HCT116 (cell line): ENCODE results near the gene DIS3L2. TPM values are rescaled to one million over a fixed set of nuclear protein-coding genes. Genes with fewer than 3 reads are reported as not detected.

Experiments
- ATAC-seq: fragments of 200-7000 bp; cut with Tn5 transposase; 2 replicates; pipeline ENCODE4 v1.9.1; 2020; ENCODE audit warnings: mild to moderate bottlenecking, moderate library complexity
- BruUV-seq: library from RNA; stranded (reverse); fragments of 400-500 nt; replicated peaks from 2 replicates; lab custom pipeline; 2021; lab: Mats Ljungman, UMichigan
- CTCF ChIA-PET: fragments of 300-600 bp; sonication (Branson Sonifier 250); formaldehyde crosslinking; loops from one replicate; lab custom pipeline; 2021; ENCODE audit warnings: antibody characterized with exemption; lab: Charles Lee
- POLR2A ChIA-PET: fragments of 300-600, 350-600 bp; sonication (Branson Sonifier 250); formaldehyde crosslinking; loops from one replicate; lab custom pipeline; 2021; ENCODE audit warnings: antibody characterized with exemption; lab: Charles Lee
- RAD21 ChIA-PET, 2 experiments: fragments of 300-600 bp; sonication (Branson Sonifier 250); formaldehyde crosslinking; loops; one replicate each; lab custom pipeline; 2023; ENCODE audit warnings: low total read pairs in 2 of 2; ENCODE audit not compliant: uncharacterized antibody in 2 of 2, unreplicated experiment in 2 of 2, low non-redundant PET in 1 of 2; lab: Charles Lee
- DNase-seq: peaks from one replicate; pipeline ENCODE4 v3.0.0-alpha.2; 2010; ENCODE audit warnings: low read depth, low spot score
- H2AFZ ChIP-seq: fragments of 200-600 bp; shearing (Covaris generic), sonication (generic); 2 replicates; pipeline ENCODE4 v1.6.1; 2017; ENCODE audit warnings: low read depth, mixed run types, mixed read lengths, antibody characterized with exemption, low read length; ENCODE audit not compliant: poor library complexity, severe bottlenecking
- H3K27ac ChIP-seq: 2 replicates; pipeline ENCODE4 v1.5.1; 2012; ENCODE audit warnings: low read depth, low read length
- H3K27me3 ChIP-seq: fragments of 200-600 bp; sonication (generic); 2 replicates; pipeline ENCODE4 v1.6.1; 2016; ENCODE audit warnings: mixed run types, low read length, mixed read lengths; ENCODE audit not compliant: insufficient read depth
- H3K36me3 ChIP-seq, 2 experiments: fragments of 200-500 bp in 1 of 2; fragments of 200-600 bp in 1 of 2; sonication (Bioruptor generic) in 1 of 2; sonication (generic) in 1 of 2; 2 replicates each; pipeline versions ENCODE4 v1.5.1 to v1.6.1; 2014 to 2016; ENCODE audit warnings: low read length in 2 of 2, inconsistent platforms in 1 of 2, mixed read lengths in 1 of 2, mixed run types in 1 of 2; ENCODE audit not compliant: insufficient read depth in 2 of 2, control insufficient read depth in 1 of 2
- H3K4me1 ChIP-seq, 2 experiments: fragments of 200-600 bp in 1 of 2; sonication (generic) in 1 of 2; 2 replicates each; pipeline versions ENCODE4 v1.5.1 to v1.6.1; 2012 to 2017; ENCODE audit warnings: low read length in 2 of 2, inconsistent platforms in 1 of 2, mild to moderate bottlenecking in 1 of 2, mixed read lengths in 1 of 2, mixed run types in 1 of 2, moderate library complexity in 1 of 2; ENCODE audit not compliant: insufficient read depth in 2 of 2, control insufficient read depth in 1 of 2
- H3K4me2 ChIP-seq: fragments of 200-600 bp; sonication (generic); 2 replicates; pipeline ENCODE4 v1.6.1; 2017; ENCODE audit warnings: mixed run types, low read length, mixed read lengths
- H3K4me3 ChIP-seq, 2 experiments: fragments of 200-600 bp in 1 of 2; sonication (generic) in 1 of 2; replicated peaks in 1 of 2; 2 replicates each; pipeline ENCODE4 v1.5.1; 2011 to 2016; ENCODE audit warnings: low read length in 2 of 2, control low read depth in 1 of 2, low read depth in 1 of 2, mild to moderate bottlenecking in 1 of 2, mixed read lengths in 1 of 2, mixed run types in 1 of 2
- H3K79me2 ChIP-seq: fragments of 200-600 bp; sonication (generic); 2 replicates; pipeline ENCODE4 v1.6.1; 2017; ENCODE audit warnings: mild to moderate bottlenecking, mixed run types, low read length, moderate library complexity, mixed read lengths; ENCODE audit not compliant: insufficient read depth
- H3K9ac ChIP-seq: fragments of 200-600 bp; sonication (generic); 2 replicates; pipeline ENCODE4 v1.6.1; 2016; ENCODE audit warnings: low read length, mixed read lengths
- H3K9me2 ChIP-seq: fragments of 200-600 bp; sonication (generic), shearing (Covaris generic); 2 replicates; pipeline ENCODE4 v1.6.1; 2017; ENCODE audit warnings: mixed run types, mild to moderate bottlenecking, moderate library complexity; ENCODE audit not compliant: insufficient read depth
- H3K9me3 ChIP-seq, 2 experiments: fragments of 200-500 bp in 1 of 2; fragments of 200-600 bp in 1 of 2; sonication (Bioruptor generic) in 1 of 2; sonication (generic) in 1 of 2; 2 replicates each; pipeline ENCODE4 v1.6.1; 2014 to 2017; ENCODE audit warnings: low read length in 2 of 2, mixed read lengths in 2 of 2, inconsistent platforms in 1 of 2, low read depth in 1 of 2, mild to moderate bottlenecking in 1 of 2, mixed run types in 1 of 2, moderate library complexity in 1 of 2; ENCODE audit not compliant: control insufficient read depth in 1 of 2, insufficient read depth in 1 of 2
- H4K20me1 ChIP-seq: fragments of 200-600 bp; sonication (generic), shearing (Covaris generic); 2 replicates; pipeline ENCODE4 v1.6.1; 2017; ENCODE audit warnings: mixed run types, mild to moderate bottlenecking, moderate library complexity; ENCODE audit not compliant: insufficient read depth
- ATF3 ChIP-seq: IDR thresholded peaks from 2 replicates; pipeline ENCODE4 v1.6.1; 2012
- CBX3 ChIP-seq: IDR thresholded peaks from 2 replicates; pipeline ENCODE4 v1.6.1; 2012; ENCODE audit warnings: low read depth
- CEBPB ChIP-seq: IDR thresholded peaks from 2 replicates; pipeline ENCODE4 v1.6.1; 2012; ENCODE audit warnings: low read depth
- CTCF ChIP-seq, 3 experiments: fragments of 200-600 bp in 1 of 3; sonication (generic) in 1 of 3; IDR thresholded peaks in 2 of 3; conservative IDR thresholded peaks in 1 of 3; 2 replicates each; pipeline ENCODE4 v1.5.1; 2012 to 2017; ENCODE audit warnings: low read depth in 2 of 3, low read length in 2 of 3, antibody characterized with exemption in 1 of 3, borderline replicate concordance in 1 of 3, control low read depth in 1 of 3, mild to moderate bottlenecking in 1 of 3, mixed read lengths in 1 of 3, mixed run types in 1 of 3, moderate library complexity in 1 of 3; ENCODE audit not compliant: insufficient read depth in 1 of 3
- ELF1 ChIP-seq: IDR thresholded peaks from 2 replicates; pipeline ENCODE4 v1.6.1; 2012; ENCODE audit warnings: low read depth, borderline replicate concordance
- EZH2 ChIP-seq: fragments of 200-600 bp; sonication (generic); IDR thresholded peaks from 2 replicates; pipeline ENCODE4 v1.6.1; 2017; ENCODE audit warnings: antibody characterized with exemption, mixed run types
- EZH2phosphoT487 ChIP-seq: fragments of 200-600 bp; IDR thresholded peaks from 2 replicates; pipeline ENCODE4 v1.6.1; 2018; ENCODE audit warnings: antibody characterized with exemption, borderline replicate concordance
- MAX ChIP-seq: IDR thresholded peaks from 2 replicates; pipeline ENCODE4 v1.6.1; 2012
- POLR2A ChIP-seq: IDR thresholded peaks from 2 replicates; pipeline ENCODE4 v1.7.0; 2011; ENCODE audit warnings: borderline replicate concordance; ENCODE audit not compliant: insufficient read depth, insufficient read length; ENCODE audit errors: extremely low read depth
- POLR2AphosphoS5 ChIP-seq: IDR thresholded peaks from 2 replicates; pipeline ENCODE4 v1.6.1; 2011; ENCODE audit warnings: mild to moderate bottlenecking, low read depth, low read length, moderate library complexity
- RAD21 ChIP-seq: IDR thresholded peaks from 2 replicates; pipeline ENCODE4 v1.6.1; 2012; ENCODE audit warnings: low read depth, mild to moderate bottlenecking
- REST ChIP-seq: IDR thresholded peaks from 2 replicates; pipeline ENCODE4 v1.6.1; 2012; ENCODE audit warnings: low read depth
- SIN3A ChIP-seq: IDR thresholded peaks from 2 replicates; pipeline ENCODE4 v1.6.1; 2012; ENCODE audit warnings: low read depth
- SP1 ChIP-seq: IDR thresholded peaks from 2 replicates; pipeline ENCODE4 v1.6.1; 2012; ENCODE audit warnings: low read depth
- SRF ChIP-seq: IDR thresholded peaks from 2 replicates; pipeline ENCODE4 v1.6.1; 2012; ENCODE audit warnings: low read depth
- TCF7L2 ChIP-seq: IDR thresholded peaks from 2 replicates; pipeline ENCODE4 v1.7.0; 2011; ENCODE audit warnings: borderline replicate concordance, inconsistent platforms; ENCODE audit not compliant: insufficient read depth, insufficient read length; ENCODE audit errors: extremely low read depth
- YY1 ChIP-seq: IDR thresholded peaks from 2 replicates; pipeline ENCODE4 v1.6.1; 2011; ENCODE audit warnings: low read length, low read depth, moderate library complexity, mild to moderate bottlenecking; ENCODE audit not compliant: insufficient replicate concordance; ENCODE audit errors: extremely low read depth
- ZBTB33 ChIP-seq: IDR thresholded peaks from 2 replicates; pipeline ENCODE4 v1.6.1; 2011; ENCODE audit warnings: mild to moderate bottlenecking, low read length, moderate library complexity; ENCODE audit not compliant: insufficient replicate concordance; ENCODE audit errors: extremely low read depth
- ZFX ChIP-seq: fragments of 450-650 bp; IDR thresholded peaks from 2 replicates; pipeline ENCODE4 v1.6.1; 2017
- ZNF274 ChIP-seq: fragments of 200-500 bp; sonication (Bioruptor generic); IDR thresholded peaks from 2 replicates; pipeline ENCODE4 v1.6.1; 2014; ENCODE audit warnings: mild to moderate bottlenecking, low read depth, low read length, inconsistent platforms
- intact Hi-C: fragments of 100-400 bp; cut with micrococcal nuclease; formaldehyde crosslinking; loops from 2 replicates; pipeline ENCODE4 v1.10.0; 2022
- total RNA-seq: library from RNA; stranded (reverse); gene quantifications from one replicate; pipeline ENCODE4 v1.2.1, GENCODE V29; 2021; ENCODE audit not compliant: unreplicated experiment

Gene DIS3L2
- total RNA-seq, 1 experiment from 2014 or later: 42.5 TPM

GRCh38 chr2:232061265-232061664 is 99.8 kb downstream of the DIS3L2 start:
- ChIA-PET POLR2A (interaction anchor here (1.0 kb wide), 1 partner anchor 12 kb away, joined by 5 read pairs; no protein-coding TSS in a partner anchor), RAD21 (no interaction called here)

More at GRCh38 chr2:232061265-232061664, 99.8 kb downstream of the DIS3L2 start:
- Histone ChIP-seq H3K79me2 (peaks cover 27% of the 10 kb centered on the region), H3K27ac (no peak overlapping the region), H3K9ac (no peak overlapping the region), H4K20me1 (no peaks in the 10 kb centered on the region), H3K9me3 (no peaks in the 10 kb centered on the region), H3K27me3 (no peaks in the 10 kb centered on the region), H3K36me3 (no peaks in the 10 kb centered on the region), H3K4me1 (no peaks in the 10 kb centered on the region), H3K4me2 (no peak overlapping the region), H3K9me2 (no peaks in the 10 kb centered on the region), H2AFZ (no peak overlapping the region), H3K4me3 (no peak overlapping the region)
- DNase-seq (no peak), ATAC-seq (no peak)
- intact Hi-C loops: no loop called here
- BruUV-seq: no TSS peak
- CTCF ChIA-PET: no interaction called here
- TF ChIP-seq RAD21: no peak
- TF ChIP-seq EZH2: no peak
- TF ChIP-seq CTCF (IDR thresholded peaks at IDR 0.05 in 2 of 3, conservative IDR thresholded peaks at IDR 0.05 in 1 of 3; ENCODE audit: borderline replicate concordance in 1 of 3, insufficient read depth in 1 of 3, low read depth in 2 of 3, low read length in 2 of 3): no peak
- TF ChIP-seq SIN3A: no peak
- no peak for TF ChIP-seq CBX3
- TF ChIP-seq ATF3: no peak
- TF ChIP-seq CEBPB: no peak
- TF ChIP-seq ZBTB33: no peak
- no peak for TF ChIP-seq POLR2A
- no peak for TF ChIP-seq POLR2AphosphoS5
- TF ChIP-seq REST: no peak
- no peak for TF ChIP-seq YY1
- no peak for TF ChIP-seq SRF
- no peak for TF ChIP-seq ZFX
- no peak for TF ChIP-seq MAX
- no peak for TF ChIP-seq TCF7L2
- TF ChIP-seq SP1: no peak
- no peak for TF ChIP-seq EZH2phosphoT487
- no peak for TF ChIP-seq ZNF274
- TF ChIP-seq ELF1: no peak
